ENCODE measurements around the gene STRN4. TPM values are rescaled to one million over a fixed set of nuclear protein-coding genes. Genes with fewer than 3 reads are reported as not detected.

STRN4 gene
- total RNA-seq, 2 donors from 2014 or later, result 142 to 155 TPM

DNA sequence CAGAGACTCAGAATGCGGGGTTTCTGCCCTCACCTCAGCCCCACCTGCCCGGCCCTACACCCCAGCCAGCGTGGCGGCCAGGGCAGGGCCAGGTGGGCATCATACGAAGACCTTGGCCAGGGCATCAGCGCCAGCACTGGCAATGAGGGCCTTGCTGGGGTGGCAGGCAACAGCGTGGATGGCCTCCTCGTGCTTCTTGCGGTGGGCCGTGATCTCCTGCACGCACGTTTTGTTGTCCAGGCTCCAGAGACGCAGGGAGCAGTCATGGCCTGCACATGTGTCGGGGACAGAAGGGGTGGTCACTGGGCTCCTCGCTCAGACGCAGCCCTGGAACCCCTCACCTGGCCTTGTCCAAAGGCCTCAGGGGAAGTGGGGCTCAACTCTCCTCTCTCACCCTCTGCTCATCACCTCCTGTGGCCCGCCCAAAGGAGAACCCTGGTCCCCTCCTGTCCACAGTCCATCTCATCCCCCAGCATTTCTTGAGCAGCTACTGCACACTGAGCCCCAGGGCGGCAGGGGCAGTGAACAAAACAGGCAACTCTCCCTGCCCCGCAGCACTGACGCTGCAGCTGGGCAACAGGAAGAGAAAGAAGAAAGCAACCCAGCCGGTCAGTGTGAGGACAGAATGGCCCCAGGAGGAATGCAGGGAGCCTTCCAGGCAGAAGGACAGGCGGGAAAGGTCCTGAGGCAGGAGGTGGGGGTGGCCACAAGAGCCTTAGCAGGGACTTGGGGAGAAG is 25.6 kb downstream of the STRN4 start:
- peaks cover 35% of the 10 kb centered on the region for H3K36me3 Mint-ChIP-seq (ENCODE audit: low read depth)
- no peak overlapping the region for H3K27ac Mint-ChIP-seq
- Histone ChIP-seq H3K9ac (ENCODE audit: extremely low read depth, low read length, poor library complexity, severe bottlenecking) (no peak overlapping the region), H3K36me3 (ENCODE audit: control insufficient read depth, insufficient read depth, low read length) (peaks cover 37% of the 10 kb centered on the region), H3K27me3 (ENCODE audit: control insufficient read depth, insufficient read depth, low read length, poor library complexity, severe bottlenecking) (no peaks in the 10 kb centered on the region), H3K4me1 (ENCODE audit: control insufficient read depth, insufficient read depth, low read length) (no peaks in the 10 kb centered on the region), H3K4me3 (ENCODE audit: low read length) (no peak overlapping the region), H3K9me3 (ENCODE audit: control insufficient read depth, low read length) (no peaks in the 10 kb centered on the region), H3K27ac (ENCODE audit: low read depth, low read length) (no peak overlapping the region)
- 96 to 98% methylated on average over 18 to 22 of the region's 22 CpGs for whole genome bisulfite sequencing, 2 experiments (ENCODE audit: insufficient coverage in 1 of 2, insufficient read length in 1 of 2)
- H3K9me3 Mint-ChIP-seq, result no peaks in the 10 kb centered on the region
- H3K27me3 Mint-ChIP-seq (ENCODE audit: insufficient read depth), result no peaks in the 10 kb centered on the region
- DNase-seq, result no peak
- TF ChIP-seq, protein P1, sequence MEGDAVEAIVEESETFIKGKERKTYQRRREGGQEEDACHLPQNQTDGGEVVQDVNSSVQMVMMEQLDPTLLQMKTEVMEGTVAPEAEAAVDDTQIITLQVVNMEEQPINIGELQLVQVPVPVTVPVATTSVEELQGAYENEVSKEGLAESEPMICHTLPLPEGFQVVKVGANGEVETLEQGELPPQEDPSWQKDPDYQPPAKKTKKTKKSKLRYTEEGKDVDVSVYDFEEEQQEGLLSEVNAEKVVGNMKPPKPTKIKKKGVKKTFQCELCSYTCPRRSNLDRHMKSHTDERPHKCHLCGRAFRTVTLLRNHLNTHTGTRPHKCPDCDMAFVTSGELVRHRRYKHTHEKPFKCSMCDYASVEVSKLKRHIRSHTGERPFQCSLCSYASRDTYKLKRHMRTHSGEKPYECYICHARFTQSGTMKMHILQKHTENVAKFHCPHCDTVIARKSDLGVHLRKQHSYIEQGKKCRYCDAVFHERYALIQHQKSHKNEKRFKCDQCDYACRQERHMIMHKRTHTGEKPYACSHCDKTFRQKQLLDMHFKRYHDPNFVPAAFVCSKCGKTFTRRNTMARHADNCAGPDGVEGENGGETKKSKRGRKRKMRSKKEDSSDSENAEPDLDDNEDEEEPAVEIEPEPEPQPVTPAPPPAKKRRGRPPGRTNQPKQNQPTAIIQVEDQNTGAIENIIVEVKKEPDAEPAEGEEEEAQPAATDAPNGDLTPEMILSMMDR (conservative IDR thresholded peaks at IDR 0.05), result no peak
- H3K4me3 Mint-ChIP-seq, result no peak overlapping the region
- H3K4me1 Mint-ChIP-seq, result peaks cover 4% of the 10 kb centered on the region

DNA sequence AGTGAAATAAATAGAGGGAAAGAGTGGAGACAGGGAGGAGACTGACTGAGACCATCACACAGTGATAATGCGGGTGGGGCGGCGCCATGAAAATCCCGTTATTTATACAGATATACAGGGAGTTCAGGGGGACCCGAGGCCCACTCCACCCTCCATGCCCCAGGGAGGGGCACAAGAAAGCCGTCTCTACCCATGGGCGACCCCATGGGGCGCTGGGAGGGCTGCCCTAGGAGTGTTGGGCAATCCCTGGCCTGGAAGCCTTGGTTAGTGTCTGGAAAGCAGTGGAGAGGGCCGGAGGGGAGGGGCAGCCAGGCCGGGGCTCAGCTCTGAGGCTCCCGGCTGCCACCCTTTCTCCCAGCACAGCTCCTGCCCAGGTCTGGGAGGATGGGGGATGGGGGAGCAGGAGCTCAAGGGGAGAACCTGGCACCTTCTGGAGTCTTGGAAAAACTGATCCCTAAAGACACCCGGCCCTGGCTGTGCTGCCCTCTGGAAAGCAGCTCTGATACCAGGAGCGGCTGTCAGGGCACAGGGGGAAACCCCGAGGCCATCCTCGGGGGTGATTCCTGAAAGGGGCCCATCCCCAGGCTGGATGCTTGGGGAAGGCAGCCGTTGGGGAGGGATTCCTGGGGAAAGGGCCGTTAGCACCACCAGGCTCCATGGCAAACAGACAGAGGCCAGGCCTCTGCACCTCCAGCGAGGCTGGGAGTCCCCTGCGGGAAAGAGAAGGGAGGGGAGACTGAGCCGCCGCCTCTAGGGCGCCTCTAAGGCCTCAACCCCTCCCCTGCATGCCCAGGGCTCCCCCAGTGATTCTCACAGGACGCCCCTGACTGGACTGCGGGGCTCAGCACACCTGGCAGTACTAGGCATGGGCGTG is 26.4 kb downstream of the STRN4 start:
- Mint-ChIP-seq H3K4me1 (peaks cover 11% of the 10 kb centered on the region), H3K36me3 (ENCODE audit: low read depth) (peaks cover 32% of the 10 kb centered on the region), H3K9me3 (no peaks in the 10 kb centered on the region), H3K27ac (no peak overlapping the region), H3K4me3 (no peak overlapping the region), H3K27me3 (ENCODE audit: insufficient read depth) (no peaks in the 10 kb centered on the region)
- 91 to 97% methylated on average over 17 to 25 of the region's 25 CpGs for WGBS, 2 experiments (ENCODE audit: insufficient coverage in 1 of 2, insufficient read length in 1 of 2)
- Histone ChIP-seq H3K9ac (ENCODE audit: extremely low read depth, low read length, poor library complexity, severe bottlenecking) (no peak overlapping the region), H3K9me3 (ENCODE audit: control insufficient read depth, low read length) (no peaks in the 10 kb centered on the region), H3K4me1 (ENCODE audit: control insufficient read depth, insufficient read depth, low read length) (no peaks in the 10 kb centered on the region), H3K27ac (ENCODE audit: low read depth, low read length) (no peak overlapping the region), H3K36me3 (ENCODE audit: control insufficient read depth, insufficient read depth, low read length) (peaks cover 29% of the 10 kb centered on the region), H3K27me3 (ENCODE audit: control insufficient read depth, insufficient read depth, low read length, poor library complexity, severe bottlenecking) (no peaks in the 10 kb centered on the region), H3K4me3 (ENCODE audit: low read length) (no peak overlapping the region)
- no peak for DNase-seq
- TF ChIP-seq, protein P1 (conservative IDR thresholded peaks at IDR 0.05), result no peak

DNA sequence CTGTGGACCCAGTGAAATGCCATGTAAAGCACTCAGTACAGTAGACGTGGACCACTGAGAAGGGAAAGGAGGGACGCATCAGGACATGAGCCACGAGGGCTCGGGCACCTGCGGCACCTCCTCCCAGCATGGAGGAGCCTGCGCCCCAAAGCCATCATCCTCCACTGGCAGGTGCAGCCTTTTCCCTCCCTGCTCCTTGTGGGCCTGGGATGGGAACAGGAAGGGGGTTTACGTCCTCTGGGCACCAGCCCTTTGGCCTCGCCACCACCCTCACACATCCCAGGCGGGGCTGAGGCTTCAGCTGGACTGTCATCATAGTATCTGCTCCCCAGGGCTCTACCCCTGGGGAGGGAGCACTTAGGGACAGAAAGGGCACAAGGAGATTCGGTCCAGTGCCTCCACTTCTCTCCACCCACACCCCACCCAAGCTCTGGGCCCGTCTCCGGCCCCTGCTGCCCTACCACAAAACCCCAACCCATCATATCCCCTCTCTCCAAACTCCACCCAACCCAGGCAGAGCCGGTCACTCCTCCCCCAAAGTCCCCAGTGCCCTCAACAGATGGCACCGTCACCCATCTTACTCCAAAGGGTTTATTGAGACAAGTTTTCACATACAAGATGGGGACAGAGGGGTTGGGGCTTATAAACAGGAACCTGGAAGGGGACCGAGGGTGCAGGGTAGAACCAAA is 27.2 kb downstream of the STRN4 start:
- Histone ChIP-seq H3K27ac (ENCODE audit: low read depth, low read length) (no peak overlapping the region), H3K27me3 (ENCODE audit: control insufficient read depth, insufficient read depth, low read length, poor library complexity, severe bottlenecking) (no peaks in the 10 kb centered on the region), H3K36me3 (ENCODE audit: control insufficient read depth, insufficient read depth, low read length) (peaks cover 21% of the 10 kb centered on the region), H3K9me3 (ENCODE audit: control insufficient read depth, low read length) (no peaks in the 10 kb centered on the region), H3K4me3 (ENCODE audit: low read length) (no peak overlapping the region), H3K4me1 (ENCODE audit: control insufficient read depth, insufficient read depth, low read length) (no peaks in the 10 kb centered on the region), H3K9ac (ENCODE audit: extremely low read depth, low read length, poor library complexity, severe bottlenecking) (no peak overlapping the region)
- no peak overlapping the region for H3K27ac Mint-ChIP-seq
- 87 to 89% methylated on average over 7 to 15 of the region's 15 CpGs for WGBS, 2 experiments (ENCODE audit: insufficient coverage in 1 of 2, insufficient read length in 1 of 2)
- no peaks in the 10 kb centered on the region for H3K9me3 Mint-ChIP-seq
- no peaks in the 10 kb centered on the region for H3K27me3 Mint-ChIP-seq (ENCODE audit: insufficient read depth)
- H3K4me3 Mint-ChIP-seq, result no peak overlapping the region
- DNase-seq, result peak; percentile 39
- TF ChIP-seq, protein P1 (conservative IDR thresholded peaks at IDR 0.05), result no peak
- peaks cover 13% of the 10 kb centered on the region for H3K4me1 Mint-ChIP-seq
- H3K36me3 Mint-ChIP-seq (ENCODE audit: low read depth), result peaks cover 25% of the 10 kb centered on the region

Measured in endodermal cell (in vitro differentiated cells).